Heart right ventricle (tissue), 16 donors: Measurements from ENCODE around the gene PLK5. TPM values are rescaled to one million over a fixed set of nuclear protein-coding genes. Genes with fewer than 3 reads are reported as not detected.
"Not testable (repeated sequence)": the region's sequence is repeated elsewhere in the genome, so short reads cannot be mapped to it uniquely, and the experiment has no call there.

Source experiments
- ATAC-seq, 8 donors: fragments of 200-7000 bp; cut with Tn5 transposase; one replicate each; pipeline ENCODE4 v1.9.1; 2020; ENCODE audit warnings: mild to moderate bottlenecking in 8 of 8, moderate library complexity in 8 of 8, moderate number of reproducible peaks in 1 of 8
- DNase-seq, 2 donors: peaks; one replicate each; pipeline ENCODE4 v3.0.0-alpha.2; 2020
- H3K27ac ChIP-seq, 10 donors: fragments of 200-600 bp; sonication (generic) in 2 of 10; one replicate each; pipeline versions ENCODE4 v1.5.0 to v1.8.0; 2020 to 2022; ENCODE audit warnings: mild to moderate bottlenecking in 3 of 10
- H3K27me3 ChIP-seq, 7 donors: fragments of 200-600 bp; one replicate each; pipeline ENCODE4 v1.8.0; 2021 to 2022; ENCODE audit warnings: mild to moderate bottlenecking in 2 of 7
- H3K36me3 ChIP-seq, 9 donors: fragments of 200-600 bp; sonication (generic) in 1 of 9; one replicate each; pipeline versions ENCODE4 v1.5.0 to v1.8.0; 2020 to 2022; ENCODE audit warnings: mild to moderate bottlenecking in 2 of 9
- H3K4me1 ChIP-seq, 9 donors: fragments of 200-600 bp; sonication (generic) in 1 of 9; one replicate each; pipeline versions ENCODE4 v1.5.0 to v1.8.0; 2020 to 2022; ENCODE audit warnings: mild to moderate bottlenecking in 4 of 9
- H3K4me3 ChIP-seq, 10 donors: fragments of 200-600 bp; sonication (generic) in 2 of 10; one replicate each; pipeline versions ENCODE4 v1.5.0 to v1.8.0; 2020 to 2022; ENCODE audit warnings: mild to moderate bottlenecking in 7 of 10, moderate library complexity in 2 of 10
- H3K9me3 ChIP-seq, 11 donors: fragments of 200-600 bp in 10 of 11; sonication (generic) in 2 of 11; one replicate each; pipeline versions ENCODE4 v1.5.0 to v1.8.0; 2013 to 2022; ENCODE audit warnings: mild to moderate bottlenecking in 2 of 11, control low read depth in 1 of 11, moderate library complexity in 1 of 11
- CTCF ChIP-seq, 9 donors: fragments of 200-600 bp; sonication (generic) in 2 of 9; IDR thresholded peaks; one replicate each; pipeline versions ENCODE4 v1.5.0 to v1.8.0; 2021 to 2022; ENCODE audit warnings: antibody characterized with exemption in 9 of 9, mild to moderate bottlenecking in 5 of 9, moderate library complexity in 1 of 9
- WGBS, 2 donors: extraction: QIAGEN DNeasy Blood & Tissue Kit; methylation state at CpG; one replicate each; pipeline ENCODE4 v1.1.7; 2013; ENCODE audit warnings: inconsistent platforms in 1 of 2; 5-methylcytosine and 5-hydroxymethylcytosine counted together
- intact Hi-C, 10 donors: fragments of 100-400 bp; cut with DNase I; formaldehyde crosslinking; loops; one replicate each; pipeline versions ENCODE4 v1.11.1 to v1.14.2; 2022
- polyA plus RNA-seq, 2 donors: library from polyadenylated mRNA; stranded (reverse); fragments of 200-250 nt; gene quantifications; one replicate each; pipeline ENCODE4 v1.2.3, GENCODE V29; 2013
- total RNA-seq, 10 donors: library from RNA; stranded (reverse); fragmentation: NEBNext Ultra II Directional in 3 of 10; extraction: Animal tissue kit (Norgen Biotek cat#: 25700) in 3 of 10; gene quantifications; one replicate each; pipeline versions ENCODE4 v1.2.1 to v1.2.4, GENCODE V29; 2021 to 2023
- donor health status: Arrhythmogenic right ventricular cardiomyopathy.
- donor health status: ischemic (EF 13 %, LVEDD 7.1; RV severe dilation, severe dysfunction).
- donor health status: healthy with polysubstance abuse.
- donor health status: DM: no; HTN: yes; CAD: no.
- donor health status: DM: no; HTN: no; CAD: no.
- donor health status: ischemic (EF 25% LVEDD 6.9; RV normal size, moderate dysfunction).
- donor health status: ischemic (EF 25% LVEDD 5.7; RV mildly dilated, moderate dysfunction).
- donor health status: healthy.
- donor health status: DM: yes; HTN: yes; CAD: no.
- donor health status: Ischemic cardiomyopathy.
- donor health status: ischemic (EF 35%, LVEDD 5.7; RV mildly dilated, moderate dysfunction).
- donor health status: nonischemic (EF 11% LVEDD 7.7; RV severe dilation, severe dysfunction).
- donor health status: DM: yes; HTN: yes; CAD: no.
- donor health status: PGD.
- donor health status: ischemic (EF 29% LVEDD 5.4; RV normal size, mild dysfunction).
- donor health status: nonischemic (EF 23%, LVEDD 6.1; RV moderate dilation, normal function).

The PLK5 gene
- total and polyA plus RNA-seq, 12 donors = 0.11 to 0.57 TPM; not detected in 10

- no peak for ATAC-seq
- no peak for TF ChIP-seq CTCF (IDR thresholded peaks at IDR 0.05)
- H3K9me3 ChIP-seq = no peaks in the 10 kb centered on the region
- H3K4me3 ChIP-seq = no peak overlapping the region
- H3K27ac ChIP-seq = no peak overlapping the region
- peaks cover 0 to under 1% (median 0%) of the 10 kb centered on the region in 9 donors for H3K4me1 ChIP-seq
- intact Hi-C loops = loop anchor here in 1 of 10 donors (10.0 kb wide), 1 partner anchor 212 kb away; no protein-coding TSS in a partner anchor
- H3K27me3 ChIP-seq = peaks cover 26 to 71% (median 68%) of the 10 kb centered on the region in 7 donors
- 80 to 83% methylated on average over 18 of the region's 18 CpGs for WGBS, 2 donors
- DNase-seq = no peak
- no peaks in the 10 kb centered on the region for H3K36me3 ChIP-seq
These were observed 3.2 kb downstream of the PLK5 start for GRCh38 chr19:1526979-1527649.

- DNase-seq (no peak), ATAC-seq (peak in 1 of 8 donors; percentile 16)
- no peak overlapping the region for H3K4me3 ChIP-seq
- H3K4me1 ChIP-seq = no peaks in the 10 kb centered on the region
- no peak overlapping the region for H3K27ac ChIP-seq
- intact Hi-C loops = loop anchor here in 1 of 10 donors (10.0 kb wide), 1 partner anchor 213 kb away; no protein-coding TSS in a partner anchor
- no peak for TF ChIP-seq CTCF (IDR thresholded peaks at IDR 0.05)
- H3K27me3 ChIP-seq = peaks cover 26 to 73% (median 64%) of the 10 kb centered on the region in 7 donors
- no peaks in the 10 kb centered on the region for H3K9me3 ChIP-seq
- H3K36me3 ChIP-seq = no peaks in the 10 kb centered on the region
- 82 to 86% methylated on average over 27 of the region's 27 CpGs for WGBS, 2 donors
These were observed 3.9 kb downstream of the PLK5 start for GRCh38 chr19:1527650-1528309.

GRCh38 chr19:1528596-1529429 is 4.9 kb downstream of the PLK5 start:
- no peaks in the 10 kb centered on the region for H3K36me3 ChIP-seq
- 73 to 77% methylated on average over 22 to 23 of the region's 23 CpGs for WGBS, 2 donors
- intact Hi-C loops = loop anchor here in 1 of 10 donors (10.0 kb wide), 1 partner anchor 214 kb away; no protein-coding TSS in a partner anchor
- peaks cover 18 to 70% (median 54%) of the 10 kb centered on the region in 7 donors for H3K27me3 ChIP-seq
- no peak overlapping the region for H3K27ac ChIP-seq
- no peak overlapping the region for H3K4me3 ChIP-seq
- no peak for TF ChIP-seq CTCF (IDR thresholded peaks at IDR 0.05)
- DNase-seq (no peak), ATAC-seq (no peak)
- H3K4me1 ChIP-seq = no peaks in the 10 kb centered on the region
- H3K9me3 ChIP-seq = no peaks in the 10 kb centered on the region

GRCh38 chr19:1529430-1529816 is 5.5 kb downstream of the PLK5 start:
- DNase-seq = no peak
- WGBS, 2 donors = 80 to 88% methylated on average over 16 of the region's 16 CpGs
- Histone ChIP-seq H3K27me3 (peaks cover 14 to 65% (median 48%) of the 10 kb centered on the region in 7 donors), H3K4me3 (no peak overlapping the region), H3K36me3 (no peaks in the 10 kb centered on the region), H3K4me1 (no peaks in the 10 kb centered on the region), H3K27ac (no peak overlapping the region), H3K9me3 (no peaks in the 10 kb centered on the region)
- no peak for TF ChIP-seq CTCF (IDR thresholded peaks at IDR 0.05)
- no peak for ATAC-seq
- intact Hi-C loops = loop anchor here in 1 of 10 donors (10.0 kb wide), 1 partner anchor 215 kb away; no protein-coding TSS in a partner anchor

- intact Hi-C loops, H3K4me1 ChIP-seq, H3K9me3 ChIP-seq, ATAC-seq, H3K36me3 ChIP-seq, DNase-seq, H3K4me3 ChIP-seq, H3K27ac ChIP-seq: not testable (repeated sequence)
- peaks cover 6 to 51% (median 33%) of the 10 kb centered on the region in 7 donors for H3K27me3 ChIP-seq
- WGBS, 2 donors = 90 to 94% methylated on average over 11 of the region's 11 CpGs
These were observed 7.0 kb downstream of the PLK5 start for GRCh38 chr19:1530856-1531255.
